Fibroblast of lung (primary cell): ENCODE data around the gene HEATR9. TPM values are rescaled to one million over a fixed set of nuclear protein-coding genes. Genes with fewer than 3 reads are reported as not detected.

Source experiments
- DNase-seq, 2 donors: peaks; one replicate each; pipeline versions ENCODE4 v3.0.0 to v3.0.0-alpha.2; 2010; ENCODE audit warnings: low read depth in 2 of 2
- H2AFZ ChIP-seq: 2 replicates; pipeline ENCODE4 v1.5.1; 2012; ENCODE audit warnings: low read length, control low read depth, inconsistent platforms
- H3K27ac ChIP-seq: 2 replicates; pipeline ENCODE4 v1.5.1; 2011; ENCODE audit warnings: low read length, control low read depth; ENCODE audit not compliant: insufficient read depth
- H3K27me3 ChIP-seq: 2 replicates; pipeline ENCODE4 v1.5.1; 2011; ENCODE audit warnings: mild to moderate bottlenecking, low read length; ENCODE audit not compliant: control insufficient read depth, insufficient read depth
- H3K36me3 ChIP-seq: 2 replicates; pipeline ENCODE4 v1.5.1; 2011; ENCODE audit warnings: low read length; ENCODE audit not compliant: control insufficient read depth, insufficient read depth
- H3K4me1 ChIP-seq: 2 replicates; pipeline ENCODE4 v1.5.1; 2011; ENCODE audit warnings: low read length; ENCODE audit not compliant: control insufficient read depth, insufficient read depth; ENCODE audit errors: extremely low read depth
- H3K4me2 ChIP-seq: 2 replicates; pipeline ENCODE4 v1.5.1; 2011; ENCODE audit warnings: low read length, control low read depth; ENCODE audit not compliant: insufficient read depth; ENCODE audit errors: extremely low read depth
- H3K4me3 ChIP-seq, 4 experiments: fragments of 200-600 bp in 1 of 4; sonication (generic) in 1 of 4; replicated peaks in 1 of 4; 2 replicates each; pipeline ENCODE4 v1.5.1; 2011 to 2016; ENCODE audit warnings: low read length in 4 of 4, low read depth in 3 of 4, mild to moderate bottlenecking in 3 of 4, control low read depth in 2 of 4, inconsistent platforms in 1 of 4, mixed read lengths in 1 of 4; ENCODE audit not compliant: insufficient read depth in 1 of 4; ENCODE audit errors: control extremely low read depth in 1 of 4
- H3K79me2 ChIP-seq: 2 replicates; pipeline ENCODE4 v1.5.1; 2012; ENCODE audit warnings: mild to moderate bottlenecking, low read length, inconsistent platforms; ENCODE audit not compliant: control insufficient read depth, insufficient read depth
- H3K9ac ChIP-seq: 2 replicates; pipeline ENCODE4 v1.5.1; 2011; ENCODE audit warnings: mild to moderate bottlenecking, low read length, control low read depth; ENCODE audit not compliant: insufficient read depth
- H3K9me3 ChIP-seq: 2 replicates; pipeline ENCODE4 v1.5.1; 2012; ENCODE audit warnings: low read depth, low read length; ENCODE audit not compliant: control insufficient read depth, insufficient read depth
- H4K20me1 ChIP-seq: 2 replicates; pipeline ENCODE4 v1.5.1; 2011; ENCODE audit warnings: low read length; ENCODE audit not compliant: control insufficient read depth, insufficient read depth; ENCODE audit errors: extremely low read depth
- CTCF ChIP-seq, 2 donors: IDR thresholded peaks in 1 of 2; conservative IDR thresholded peaks in 1 of 2; 1 replicate in 1 of 2; 2 replicates in 1 of 2; pipeline ENCODE4 v1.5.1; 2011 to 2012; ENCODE audit warnings: low read length in 2 of 2, control low read depth in 1 of 2, inconsistent platforms in 1 of 2, low read depth in 1 of 2, mild to moderate bottlenecking in 1 of 2
- EZH2 ChIP-seq: IDR thresholded peaks from 2 replicates; pipeline ENCODE4 v1.5.1; 2012; ENCODE audit warnings: low read length, control low read depth, mild to moderate bottlenecking; ENCODE audit errors: missing control alignments
- polyA plus RNA-seq, 2 donors: library from polyadenylated mRNA; depleted of rRNA in 1 of 2; stranded (reverse) in 1 of 2; unstranded in 1 of 2; fragments of >200 nt; gene quantifications; 2 replicates each; pipeline ENCODE4 v1.2.1, GENCODE V29; 2011 to 2012; ENCODE audit warnings: missing spikeins in 1 of 2
- total RNA-seq: library from RNA; depleted of rRNA; stranded (reverse); fragments of >200 nt; gene quantifications from 2 replicates; pipeline ENCODE4 v1.2.1, GENCODE V29; 2014

HEATR9 gene
- total and polyA plus RNA-seq, 2 donors (not counting 1 experiment from before 2014, with no cell fraction given), result not detected

- peak; percentile 47 to 62 for DNase-seq
- Histone ChIP-seq H4K20me1 (no peaks in the 10 kb centered on the region), H2AFZ (peak overlapping the region; percentile 39), H3K27me3 (no peaks in the 10 kb centered on the region), H3K36me3 (no peaks in the 10 kb centered on the region), H3K9ac (no peak overlapping the region), H3K4me3 (no peak overlapping the region), H3K4me2 (no peak overlapping the region), H3K4me1 (no peaks in the 10 kb centered on the region), H3K79me2 (no peaks in the 10 kb centered on the region), H3K9me3 (no peaks in the 10 kb centered on the region), H3K27ac (no peak overlapping the region)
- TF ChIP-seq EZH2, result no peak
- no peak for TF ChIP-seq CTCF (conservative IDR thresholded peaks at IDR 0.05 in 1 of 2, IDR thresholded peaks at IDR 0.05 in 1 of 2; ENCODE audit: low read depth in 1 of 2, low read length in 2 of 2)
These were observed 21.4 kb upstream of the HEATR9 start for GRCh38 chr17:35889818-35890773.

- Histone ChIP-seq H4K20me1 (no peaks in the 10 kb centered on the region), H3K9me3 (no peaks in the 10 kb centered on the region), H2AFZ (no peak overlapping the region), H3K4me2 (no peak overlapping the region), H3K4me3 (no peak overlapping the region), H3K4me1 (no peaks in the 10 kb centered on the region), H3K36me3 (no peaks in the 10 kb centered on the region), H3K27me3 (no peaks in the 10 kb centered on the region), H3K79me2 (no peaks in the 10 kb centered on the region), H3K9ac (no peak overlapping the region), H3K27ac (no peak overlapping the region)
- TF ChIP-seq EZH2, result no peak
- TF ChIP-seq CTCF (conservative IDR thresholded peaks at IDR 0.05 in 1 of 2, IDR thresholded peaks at IDR 0.05 in 1 of 2; ENCODE audit: low read depth in 1 of 2, low read length in 2 of 2), result no peak
- DNase-seq, result no peak
These were observed 20.6 kb upstream of the HEATR9 start for GRCh38 chr17:35889241-35889640.

- Histone ChIP-seq H4K20me1 (no peaks in the 10 kb centered on the region), H3K27me3 (no peaks in the 10 kb centered on the region), H3K9me3 (no peaks in the 10 kb centered on the region), H2AFZ (no peak within 1 kb of the TSS), H3K27ac (no peak within 1 kb of the TSS), H3K4me3 (no peak within 1 kb of the TSS), H3K9ac (no peak within 1 kb of the TSS), H3K36me3 (no peaks in the 10 kb centered on the region), H3K79me2 (no peaks in the 10 kb centered on the region), H3K4me2 (no peak within 1 kb of the TSS), H3K4me1 (no peaks in the 10 kb centered on the region)
- TF ChIP-seq EZH2, result no peak
- TF ChIP-seq CTCF (conservative IDR thresholded peaks at IDR 0.05 in 1 of 2, IDR thresholded peaks at IDR 0.05 in 1 of 2; ENCODE audit: low read depth in 1 of 2, low read length in 2 of 2), result no peak
- DNase-seq, result no peak
These were observed 11.3 kb upstream of the HEATR9 start, which contains the start of gene CCL5 for GRCh38 chr17:35879773-35880654. TSS of gene CCL5 (minus strand) at chr17:35880360.
